ENCODE data around the gene CACNA2D3.
A peak's percentile ranks its signal among the peaks of the same experiment; 100 is the strongest.

CACNA2D3 gene

DNA sequence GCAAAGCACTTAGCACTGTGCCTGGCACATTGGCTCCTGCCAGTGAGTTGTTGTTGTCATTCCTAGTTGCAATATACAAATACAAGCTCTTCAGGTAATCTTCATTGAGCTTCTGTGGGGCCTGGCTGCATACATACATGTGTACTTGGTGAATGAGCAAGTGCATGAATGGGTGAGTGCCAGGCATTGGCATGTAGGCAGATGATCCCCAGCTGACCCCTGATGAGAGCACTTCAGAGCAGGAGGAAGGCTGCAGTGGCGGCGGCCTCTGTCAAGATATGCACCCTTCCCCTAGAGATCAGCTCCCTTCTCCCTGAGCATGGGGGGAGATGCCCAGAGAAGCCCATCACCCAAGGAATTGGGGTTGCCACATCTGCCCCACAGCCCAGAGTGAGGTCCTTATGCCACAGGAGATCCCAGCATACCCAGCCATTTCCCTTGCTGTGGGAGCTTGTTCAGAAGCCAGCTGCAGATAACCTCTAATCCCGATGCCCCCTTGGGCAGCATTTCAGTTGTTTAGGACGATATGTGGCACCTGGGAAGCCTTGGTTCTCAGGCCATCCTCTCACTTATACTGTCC, 8.8 kb downstream of the CACNA2D3 start:
- DNase-seq = no peak

DNA sequence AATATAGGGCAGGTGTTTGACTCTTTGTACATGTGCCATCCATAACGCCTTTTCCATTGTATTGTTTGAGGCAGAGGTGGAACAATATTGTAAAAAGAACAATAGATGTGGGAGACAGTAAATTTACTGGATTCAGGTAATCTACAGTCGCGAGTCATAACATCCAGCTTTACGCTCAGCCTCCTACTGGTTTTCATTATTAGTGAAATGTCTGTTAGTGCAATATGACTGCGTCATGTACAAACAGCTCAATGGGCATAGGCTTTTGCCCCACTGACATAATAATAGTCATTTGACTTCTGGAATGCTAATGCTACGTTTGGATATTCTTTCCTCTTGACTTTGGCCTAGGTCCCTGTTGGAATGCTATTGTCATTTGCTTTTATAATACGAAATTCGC, 9.5 kb downstream of the CACNA2D3 start:
- DNase-seq = no peak

DNA sequence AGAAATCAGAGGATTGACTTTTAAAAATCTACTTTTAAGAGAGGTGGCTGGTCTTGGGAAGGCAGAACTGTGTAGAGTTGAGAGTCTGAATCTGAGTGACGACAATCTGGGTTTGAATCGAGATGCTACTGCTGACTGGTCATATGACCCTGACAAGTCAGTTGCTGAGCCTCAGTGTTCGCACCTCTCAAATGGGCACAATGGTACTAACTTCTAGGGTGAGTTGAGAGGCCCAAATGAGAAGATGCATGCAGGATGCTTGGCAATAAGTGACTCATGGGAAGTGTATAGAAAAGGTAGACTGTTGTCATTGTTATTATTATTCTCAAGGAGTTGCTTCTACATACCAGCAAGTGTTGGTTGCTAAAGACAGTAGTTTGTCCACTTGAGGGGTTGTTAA, 10.3 kb downstream of the CACNA2D3 start:
- DNase-seq = no peak

DNA sequence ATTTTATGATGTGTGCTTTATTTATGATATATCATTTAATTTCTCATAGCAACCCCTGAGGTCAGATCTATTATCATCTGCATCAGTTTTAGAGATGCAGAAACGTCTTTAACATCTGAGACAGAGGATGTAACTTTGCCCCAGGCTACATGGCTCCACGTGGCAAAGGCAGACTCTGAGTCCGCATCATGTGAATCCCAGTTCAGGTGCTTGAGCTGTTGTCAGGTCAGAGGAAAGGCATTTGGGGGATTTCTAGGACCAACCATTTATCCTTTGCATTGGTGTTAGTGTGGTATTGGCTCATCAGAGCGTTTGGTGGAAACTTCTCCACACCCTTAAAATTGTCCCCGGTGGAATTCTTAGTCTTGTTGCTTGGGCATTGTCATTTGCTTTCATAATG, 10.8 kb downstream of the CACNA2D3 start:
- no peak for DNase-seq

DNA sequence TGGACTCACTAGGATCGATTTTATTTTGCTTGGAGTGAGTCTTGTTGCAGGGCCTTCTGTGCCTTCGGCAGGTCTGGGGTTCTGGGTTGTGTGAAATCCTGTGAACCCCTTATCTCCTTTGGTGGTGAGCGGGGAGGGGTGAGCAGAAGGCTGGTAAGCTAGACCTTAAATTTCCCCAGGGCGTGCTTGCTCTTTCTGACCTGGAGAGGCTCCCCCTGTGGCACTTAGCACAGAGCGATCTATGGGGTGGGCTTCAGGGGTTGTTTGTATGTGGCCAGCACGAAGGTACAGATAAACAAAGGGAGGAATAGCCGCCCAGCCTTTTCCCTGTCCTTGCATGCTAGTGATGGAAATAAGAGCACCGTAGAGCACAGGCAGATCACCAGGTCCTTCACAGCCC, 11.8 kb downstream of the CACNA2D3 start:
- no peak for DNase-seq

DNA sequence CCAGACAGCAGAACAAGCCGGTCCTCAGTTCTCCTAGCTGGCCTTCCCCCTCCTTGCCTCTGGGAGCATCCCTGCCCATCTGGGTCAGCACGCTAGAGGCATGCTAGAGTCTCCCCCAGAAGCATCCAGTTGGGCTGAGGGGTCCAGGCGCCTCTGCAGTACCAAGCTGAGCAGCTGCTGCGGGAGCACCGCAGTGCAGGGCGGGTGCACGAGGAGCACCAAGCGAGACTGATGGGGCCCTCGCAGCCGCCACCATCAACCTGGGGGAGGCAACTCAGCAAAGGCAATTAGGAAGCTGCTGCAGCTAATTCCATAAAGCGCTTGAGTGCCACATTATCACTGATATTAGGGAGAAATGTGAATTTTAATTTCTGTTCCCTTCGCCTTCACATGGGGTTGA, 12.4 kb downstream of the CACNA2D3 start:
- DNase-seq = no peak

DNA sequence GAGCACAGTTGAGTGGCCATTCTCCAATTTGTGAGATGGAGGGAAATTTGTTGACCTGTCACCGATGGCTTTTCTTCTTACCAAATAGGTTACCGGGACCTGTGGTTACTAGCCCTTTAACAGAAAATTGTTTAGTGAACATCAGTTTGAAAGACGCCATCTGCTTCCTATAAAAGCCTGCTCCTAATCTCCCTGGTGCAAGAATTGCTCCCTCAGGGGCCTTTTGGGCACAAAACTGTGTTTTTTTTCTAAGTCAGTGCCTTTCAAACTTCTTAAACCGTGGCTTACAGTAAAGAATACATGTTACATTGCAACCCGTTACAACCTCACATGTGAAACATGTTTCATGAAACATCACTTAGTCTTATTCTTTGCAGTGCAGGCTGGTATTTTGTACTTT, 15.0 kb downstream of the CACNA2D3 start:
- no peak for DNase-seq

DNA sequence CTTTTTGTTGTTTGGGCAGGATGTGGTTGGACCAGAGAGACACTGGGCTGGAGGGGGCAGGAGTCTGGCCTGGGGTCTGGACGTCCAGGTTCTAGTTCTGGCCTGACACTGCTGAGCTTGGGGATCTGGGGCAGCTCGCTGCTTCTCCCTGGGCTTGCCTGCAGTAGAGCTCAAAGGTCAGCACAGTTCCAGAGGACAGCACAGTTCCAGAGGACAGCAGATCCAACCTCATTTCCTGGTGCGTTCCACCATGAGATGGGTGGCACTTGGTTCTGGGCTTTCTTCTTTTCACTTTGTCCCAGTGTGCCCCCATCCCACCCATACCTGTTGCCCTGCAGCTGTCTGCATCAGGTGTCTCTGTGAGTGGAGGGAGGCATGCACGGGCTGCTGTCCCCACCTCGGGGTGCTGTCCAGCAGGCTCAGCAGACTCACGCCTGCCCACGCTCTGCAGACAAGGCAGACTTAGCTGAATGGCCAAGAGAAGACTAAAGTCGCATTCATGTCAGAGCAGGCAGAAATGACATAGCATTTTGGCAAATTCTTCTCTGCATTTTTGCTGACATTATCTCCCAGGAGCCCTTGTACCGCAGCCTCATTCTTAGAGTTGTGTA, 16.7 kb downstream of the CACNA2D3 start:
- no peak for DNase-seq

DNA sequence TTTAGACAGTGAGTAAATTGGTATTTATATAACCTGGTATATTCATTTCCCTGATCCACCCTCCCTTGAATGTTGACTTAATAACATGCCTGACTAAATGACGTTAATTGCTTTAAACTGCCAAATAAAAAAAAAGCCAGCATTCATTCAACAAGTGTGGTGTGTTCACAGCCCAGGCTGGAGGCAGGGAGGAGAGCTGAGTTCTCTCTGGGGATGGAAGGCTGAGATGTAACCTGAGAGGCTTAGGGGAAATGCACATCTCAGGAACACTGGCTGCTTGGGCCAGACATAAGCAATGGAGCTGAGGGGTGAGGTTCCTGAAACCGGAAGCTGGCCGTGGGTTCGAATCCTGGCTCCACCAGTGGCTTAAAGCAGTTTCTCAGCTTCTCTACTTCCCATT, 17.3 kb downstream of the CACNA2D3 start:
- no peak for DNase-seq

DNA sequence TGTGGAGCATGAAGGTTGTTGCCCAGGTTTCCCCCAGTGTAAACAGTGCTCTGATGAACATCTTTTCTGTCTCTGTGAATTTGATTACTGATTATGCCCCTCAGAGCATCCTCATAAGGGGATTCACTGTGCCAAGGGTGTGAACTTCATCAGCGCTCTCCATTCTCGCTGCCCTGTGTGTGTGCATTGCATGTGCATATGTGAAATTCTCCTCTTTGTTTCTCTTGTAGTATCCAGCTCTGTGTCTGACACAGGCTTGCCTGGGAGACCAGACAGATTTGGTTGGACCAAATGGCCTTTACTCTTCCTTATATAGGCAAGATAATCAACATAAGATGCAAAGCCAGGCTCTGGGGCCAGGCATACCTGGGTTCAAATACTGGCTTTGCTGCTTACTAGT, 21.9 kb downstream of the CACNA2D3 start:
- DNase-seq = no peak

DNA sequence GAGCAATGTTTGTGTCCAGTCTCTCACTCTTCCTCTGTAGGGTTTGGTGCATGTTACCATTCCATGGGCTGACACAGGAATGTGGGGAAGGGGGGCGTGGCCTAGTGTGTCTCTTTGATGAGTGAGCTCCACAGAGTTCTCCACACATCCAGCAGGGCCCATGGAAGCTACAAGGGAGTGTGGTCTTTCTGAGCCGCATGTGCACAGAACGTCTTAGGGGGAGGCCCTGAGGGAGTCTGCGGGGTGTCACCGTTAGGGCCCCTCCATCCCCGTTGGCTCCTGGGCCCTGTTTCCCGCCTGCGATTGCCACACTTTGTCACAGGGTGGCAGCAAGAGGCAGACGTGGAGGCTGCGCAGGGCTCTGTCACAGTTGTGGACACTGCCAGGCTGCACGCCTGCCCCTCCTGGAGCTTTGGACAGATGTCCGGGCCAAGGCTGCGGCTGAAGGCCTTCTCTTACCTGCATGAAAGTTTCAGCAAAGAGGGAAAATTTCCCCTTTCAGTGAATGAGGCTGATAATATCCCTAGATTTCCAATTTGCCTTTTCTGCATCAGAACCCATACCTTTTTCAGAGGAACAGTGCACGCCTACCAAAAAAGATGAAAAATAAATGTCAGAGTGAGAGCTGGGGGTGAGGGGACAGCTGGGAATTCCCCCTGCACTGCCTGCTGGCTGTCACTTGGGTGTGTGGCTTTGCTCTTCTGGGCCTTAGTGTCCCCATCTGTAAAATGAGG, 24.3 kb downstream of the CACNA2D3 start:
- peak; percentile 13 for DNase-seq

DNA sequence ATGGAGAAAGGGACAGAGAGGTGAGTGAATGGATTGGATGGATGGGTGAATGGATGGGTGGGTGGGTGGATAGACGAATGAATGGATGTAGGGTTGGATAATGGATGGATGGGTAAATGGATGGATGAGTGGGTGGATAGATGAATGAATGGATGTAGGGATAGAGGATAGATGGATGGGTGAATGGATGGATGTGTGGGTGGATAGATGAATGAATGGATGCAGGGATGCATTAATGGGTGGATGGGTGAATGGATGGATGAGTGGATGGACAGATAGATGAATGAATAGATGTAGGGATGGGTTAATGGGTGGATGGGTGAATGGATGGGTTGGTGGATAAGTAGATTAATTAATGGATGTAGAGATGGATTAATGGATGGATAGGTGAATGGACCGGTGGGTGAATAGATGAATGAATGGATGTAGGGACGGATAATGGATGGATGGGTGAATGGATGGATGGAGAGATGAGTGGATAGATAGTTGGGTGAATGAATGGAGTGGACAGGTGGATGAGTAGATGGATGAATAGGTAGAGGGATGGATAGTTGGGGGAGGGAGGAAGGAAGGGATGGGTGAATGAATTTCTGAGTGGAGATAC, 28.6 kb downstream of the CACNA2D3 start:
- no peak for DNase-seq

DNA sequence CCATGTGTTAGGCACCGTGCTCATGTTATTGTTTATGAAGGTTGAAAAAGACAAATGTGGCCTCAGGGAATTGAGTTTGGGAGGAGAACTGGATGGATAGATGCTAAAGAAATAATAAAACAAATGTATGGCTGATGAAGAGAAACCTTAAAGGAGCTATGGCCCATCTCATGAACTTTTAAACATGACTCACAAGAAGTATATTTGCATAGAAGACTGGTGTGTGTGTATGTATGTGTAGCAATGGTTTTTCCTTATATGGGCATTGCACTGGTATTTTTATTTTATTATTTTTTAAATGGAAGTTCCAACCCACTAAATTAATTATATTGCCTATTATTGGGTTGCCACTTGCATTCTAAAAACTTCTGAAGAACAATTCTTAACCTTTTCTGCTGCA, 31.1 kb downstream of the CACNA2D3 start:
- DNase-seq = no peak

DNA sequence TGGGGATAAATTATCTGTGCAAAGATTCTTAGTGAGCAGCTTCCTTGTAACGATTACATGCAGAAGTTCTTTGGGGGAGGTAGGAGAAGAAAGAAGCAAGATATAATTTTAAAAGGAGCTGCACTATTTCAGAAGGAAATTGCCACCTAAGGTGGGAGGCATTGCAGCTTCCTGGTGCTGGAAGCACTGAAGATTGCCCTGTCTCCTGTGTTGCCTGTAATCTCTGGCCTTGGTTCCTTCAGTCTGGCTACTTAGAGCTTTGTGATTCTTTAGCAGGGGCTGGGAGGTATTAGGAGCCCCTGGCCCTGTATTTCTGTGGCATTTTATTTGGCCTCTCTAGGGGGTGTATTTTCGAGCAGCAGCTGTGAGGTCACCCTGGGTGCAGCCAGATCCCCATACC, 35.5 kb downstream of the CACNA2D3 start:
- DNase-seq = no peak

DNA sequence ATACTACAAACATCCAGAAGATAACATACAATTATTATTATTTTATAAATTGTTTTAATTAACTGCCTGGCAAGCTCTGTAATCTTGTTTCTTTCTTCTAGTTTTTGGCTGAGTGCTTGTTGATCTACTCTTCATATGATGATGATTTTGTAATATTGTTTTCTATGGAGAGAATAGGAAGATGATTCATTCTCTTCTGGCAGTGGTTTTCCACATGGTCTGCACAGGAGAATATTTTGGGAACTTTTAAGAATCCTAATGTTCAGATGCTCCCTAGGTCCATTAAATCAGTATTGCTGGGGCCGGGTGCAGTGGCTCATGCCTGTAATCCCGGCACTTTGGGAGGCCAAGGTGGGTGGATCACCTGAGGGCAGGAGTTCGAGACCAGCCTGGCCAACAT, 37.6 kb downstream of the CACNA2D3 start:
- DNase-seq = no peak

DNA sequence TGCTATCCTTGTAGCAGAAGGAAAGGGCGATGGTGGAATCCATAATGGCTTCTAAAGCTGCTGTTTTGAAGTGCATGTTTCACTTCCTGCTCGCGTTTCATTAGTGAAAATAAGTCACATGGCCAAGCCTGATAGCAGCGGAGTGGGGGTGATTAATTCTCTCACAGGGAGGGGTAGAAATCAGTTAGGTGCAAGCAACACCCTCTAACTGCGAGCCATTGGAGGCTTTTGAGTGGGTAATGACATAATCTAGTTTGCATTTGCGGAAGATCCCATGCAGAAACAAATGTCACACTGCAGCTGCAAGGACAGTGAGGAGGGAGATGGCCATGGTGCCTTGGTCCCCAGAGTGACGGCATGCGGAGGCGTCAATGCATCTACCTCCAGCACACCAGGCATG, 41.1 kb downstream of the CACNA2D3 start:
- DNase-seq = no peak

DNA sequence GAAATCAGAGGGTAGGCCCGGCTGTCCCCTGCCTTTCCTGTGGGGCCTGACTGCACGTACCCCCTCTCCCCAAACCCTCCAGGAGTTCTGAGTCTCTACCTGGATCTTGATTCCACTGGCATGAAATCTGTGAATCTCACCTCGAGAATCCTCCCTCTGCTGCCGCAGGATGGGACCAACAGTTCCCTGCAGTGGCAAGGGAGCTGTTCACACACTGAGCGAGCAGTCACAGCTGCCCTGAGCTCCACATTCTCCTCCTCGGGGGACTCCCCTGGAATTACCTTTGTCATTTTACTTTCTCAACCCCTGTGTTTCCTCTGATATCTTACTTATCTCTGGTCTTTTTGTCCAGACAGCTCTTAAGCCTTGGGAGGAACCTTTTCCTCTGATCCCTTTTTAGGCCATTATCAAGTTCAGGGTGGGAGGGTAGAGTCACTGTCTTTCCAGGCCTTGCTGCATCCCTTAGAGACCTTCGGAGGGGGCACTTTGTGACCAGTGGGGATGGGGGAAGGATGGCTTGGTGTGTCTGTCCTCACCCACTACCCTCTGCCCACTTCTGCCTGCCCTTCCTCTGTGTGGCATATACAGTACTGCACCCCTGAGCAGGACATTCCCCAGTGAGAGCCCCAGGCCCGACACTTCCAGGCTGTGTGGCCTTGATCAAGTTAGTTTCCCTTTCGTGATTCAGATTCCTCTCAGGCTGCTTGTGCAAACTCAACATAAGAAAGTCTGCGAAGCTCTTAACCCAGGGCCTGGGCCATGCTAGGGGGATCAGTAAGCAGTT, 42.0 kb downstream of the CACNA2D3 start:
- DNase-seq = no peak

DNA sequence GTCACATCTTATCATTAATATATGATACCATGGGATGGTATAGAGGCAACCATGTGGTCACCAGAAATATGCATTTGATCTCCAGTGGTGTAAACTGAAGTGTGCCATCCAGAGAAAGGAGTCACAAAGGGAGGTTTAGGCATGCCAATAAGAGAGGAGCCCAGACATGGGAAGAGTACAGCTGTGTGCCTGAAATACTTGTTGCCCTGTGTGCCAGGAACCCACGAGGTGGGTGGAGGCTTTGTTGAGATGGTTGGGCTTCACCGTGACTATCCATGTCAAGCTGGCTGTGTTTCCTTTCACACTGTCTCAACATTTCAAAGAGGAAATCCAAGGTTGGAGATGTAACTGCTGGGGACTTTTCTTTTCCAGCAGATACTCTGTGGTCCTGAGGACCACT, 43.5 kb downstream of the CACNA2D3 start:
- DNase-seq = no peak

DNA sequence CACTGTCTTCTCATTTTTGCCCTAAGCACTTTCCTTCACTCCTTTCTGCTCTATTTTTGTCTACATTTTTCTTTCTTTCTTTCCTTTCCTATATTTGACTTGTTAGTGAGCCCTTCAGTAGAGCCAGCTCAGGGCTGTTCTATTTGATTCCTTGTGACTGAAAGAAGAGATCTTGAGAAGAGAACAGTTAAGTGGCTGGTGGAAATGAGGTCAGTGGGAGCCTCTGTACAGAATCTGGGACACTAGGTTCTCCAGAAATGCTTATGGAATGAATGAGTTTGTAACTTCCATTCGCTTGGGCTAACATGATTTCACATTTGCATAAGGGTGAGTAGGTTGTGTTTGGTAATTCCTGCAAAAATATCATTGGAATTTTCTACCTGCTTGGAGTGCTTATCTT, 45.6 kb downstream of the CACNA2D3 start:
- no peak for DNase-seq

DNA sequence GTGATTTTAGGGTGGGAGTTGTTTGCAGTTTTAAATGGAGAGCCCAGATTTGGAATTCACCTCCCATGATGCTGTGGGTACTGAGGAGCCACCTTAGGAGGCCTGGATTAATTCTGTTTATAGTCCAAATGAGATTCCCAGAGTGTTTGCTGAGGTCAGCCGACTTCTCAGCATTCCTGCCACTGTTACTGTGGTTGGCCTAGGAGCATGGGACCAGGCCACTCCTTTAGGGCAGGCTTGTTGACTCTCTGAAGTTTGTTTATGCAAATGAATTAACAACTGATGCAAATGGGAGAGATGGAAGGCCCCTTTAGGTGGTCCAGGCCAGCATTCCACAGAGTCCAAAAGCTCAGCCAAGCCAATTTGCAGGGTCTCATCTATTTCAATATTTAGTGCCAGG, 46.1 kb downstream of the CACNA2D3 start:
- no peak for DNase-seq

DNA sequence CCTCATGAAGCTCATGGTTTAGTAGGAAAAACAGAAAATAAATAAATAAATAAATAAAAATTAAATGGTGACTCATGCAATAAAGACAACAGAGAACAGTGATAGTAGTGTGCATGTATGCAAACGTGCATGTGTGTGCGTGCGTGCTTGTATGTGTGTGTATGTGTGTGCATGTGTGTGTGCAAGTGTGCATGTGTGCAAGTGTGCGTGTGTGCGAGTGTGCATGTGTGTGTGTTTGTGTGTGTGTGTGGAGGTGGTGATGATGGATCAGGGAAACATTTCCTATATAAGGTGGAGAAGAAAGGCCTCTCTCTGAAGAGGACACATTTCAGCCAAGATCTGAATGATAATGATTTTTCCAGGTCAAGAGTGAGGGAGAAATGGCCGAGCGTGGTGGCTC, 47.2 kb downstream of the CACNA2D3 start:
- DNase-seq = no peak

DNA sequence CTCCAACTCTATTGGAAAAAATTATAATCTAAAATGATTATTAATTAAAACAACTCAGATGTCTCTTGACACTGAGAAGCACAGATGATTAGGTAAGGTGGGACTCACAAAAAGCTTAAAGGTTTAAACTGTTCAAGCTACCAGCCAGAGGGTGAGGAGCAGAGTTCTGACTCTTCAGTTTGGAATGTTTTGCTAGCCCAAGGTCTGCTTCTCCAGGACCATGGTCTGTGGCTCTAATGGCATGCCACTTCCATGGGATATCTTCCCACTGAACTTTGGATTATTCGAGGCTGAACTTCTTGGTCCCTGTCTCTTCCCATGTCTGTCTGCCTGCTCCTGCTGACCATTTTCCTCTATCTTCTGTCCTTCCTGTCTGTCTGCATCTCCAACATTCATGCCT, 49.2 kb downstream of the CACNA2D3 start:
- peak; percentile 18 for DNase-seq

DNA sequence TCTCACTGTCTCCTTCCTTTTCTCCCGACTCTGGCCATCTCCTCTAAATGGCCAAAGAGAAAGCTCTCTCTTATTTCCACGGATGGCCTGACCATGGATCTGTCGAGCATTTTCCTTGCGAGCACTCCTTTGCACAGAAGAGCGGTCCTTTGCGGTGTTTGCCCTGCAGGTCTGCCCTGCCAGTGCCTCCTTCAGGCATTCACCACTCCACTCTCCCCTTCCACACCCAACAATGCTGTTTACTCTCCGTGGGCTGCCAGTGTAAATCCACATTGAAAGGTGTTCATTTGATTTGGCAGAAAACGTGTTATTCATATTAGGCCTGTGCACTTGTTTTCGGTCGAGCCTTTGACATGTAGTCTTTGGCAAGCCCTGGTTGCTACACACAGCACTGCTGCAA, 49.6 kb downstream of the CACNA2D3 start:
- no peak for DNase-seq

DNA sequence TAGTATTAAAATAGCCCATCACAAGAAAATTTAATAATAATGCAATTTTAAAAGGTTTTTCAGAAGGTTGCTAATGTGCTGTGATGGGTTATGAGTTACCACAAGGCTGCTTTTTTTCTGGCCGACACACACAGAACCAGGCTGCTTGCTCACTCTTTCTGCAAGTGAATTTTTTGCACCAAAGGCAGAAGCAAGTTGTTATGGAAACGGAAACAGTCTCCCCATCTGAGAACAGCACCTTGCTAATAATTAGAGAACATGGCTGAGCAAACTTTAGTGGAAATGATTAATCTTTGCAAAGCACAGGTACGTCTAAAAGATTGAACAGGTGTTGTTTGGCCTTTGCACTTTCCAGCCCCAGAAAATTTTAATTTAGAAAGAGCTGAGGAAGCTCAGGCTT, 51.0 kb downstream of the CACNA2D3 start:
- no peak for DNase-seq

Data from kidney glomerular epithelial cell (primary cell).